GM21381 (cell line): ENCODE measurements around the gene SLX1B.
"Not testable (repeated sequence)": the region's sequence is repeated elsewhere in the genome, so short reads cannot be mapped to it uniquely, and the experiment has no call there.

Experiments
- ATAC-seq: cut with Tn5 transposase; IDR thresholded peaks from one replicate; pipeline ENCODE4 v1.9.1; 2021; ENCODE audit warnings: mild to moderate bottlenecking, moderate library complexity; ENCODE audit not compliant: unreplicated experiment

The SLX1B gene

DNA sequence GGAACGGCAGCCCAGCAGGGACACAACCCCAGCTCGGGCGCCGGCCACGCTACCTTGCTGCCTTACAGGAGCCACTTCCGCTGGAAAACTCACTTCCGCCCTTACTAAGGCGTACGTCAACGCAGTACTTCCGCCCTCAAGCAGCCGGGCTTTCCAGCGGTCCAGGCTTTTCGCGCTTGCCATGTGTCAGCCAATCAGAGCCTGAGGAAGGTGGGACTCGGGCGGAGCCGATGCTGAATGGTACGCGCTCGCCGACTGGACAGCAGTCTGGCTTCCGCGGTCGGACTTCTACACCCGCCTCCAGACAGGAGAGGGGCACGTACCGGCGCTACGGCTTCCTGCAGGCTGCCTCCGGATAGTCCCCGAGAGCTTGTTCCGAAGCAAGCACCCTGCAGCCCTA lies at the start of gene SLX1B, which contains the start of gene BOLA2:
Gene SLX1B (plus strand): TSS at position 265 of the 400 bp plus-strand sequence.
Gene BOLA2 (minus strand): TSS at position 83 of the 400 bp plus-strand sequence. CDS start 98 bp downstream, outside the sequence.
- peak; percentile 77 for ATAC-seq

DNA sequence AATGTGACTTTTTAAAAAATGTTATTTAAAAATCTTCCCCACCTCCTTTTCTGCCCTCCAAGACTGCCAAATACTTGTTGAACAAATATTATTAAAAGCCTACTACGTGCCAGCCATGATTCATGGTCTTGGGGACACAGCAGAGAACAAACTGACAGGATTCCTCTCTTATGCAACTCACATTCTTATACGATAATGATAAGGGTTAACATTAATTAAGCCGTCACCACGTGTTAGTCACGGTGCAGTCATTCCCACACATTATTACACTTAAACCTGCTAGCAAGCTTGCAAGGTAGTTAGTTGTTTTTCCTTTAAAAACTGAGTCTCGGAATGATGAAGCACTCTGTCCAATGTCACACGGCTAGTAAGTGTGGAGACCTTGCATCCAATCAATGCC lies 49.1 kb upstream of the SLX1B start:
- not testable (repeated sequence) for ATAC-seq

DNA sequence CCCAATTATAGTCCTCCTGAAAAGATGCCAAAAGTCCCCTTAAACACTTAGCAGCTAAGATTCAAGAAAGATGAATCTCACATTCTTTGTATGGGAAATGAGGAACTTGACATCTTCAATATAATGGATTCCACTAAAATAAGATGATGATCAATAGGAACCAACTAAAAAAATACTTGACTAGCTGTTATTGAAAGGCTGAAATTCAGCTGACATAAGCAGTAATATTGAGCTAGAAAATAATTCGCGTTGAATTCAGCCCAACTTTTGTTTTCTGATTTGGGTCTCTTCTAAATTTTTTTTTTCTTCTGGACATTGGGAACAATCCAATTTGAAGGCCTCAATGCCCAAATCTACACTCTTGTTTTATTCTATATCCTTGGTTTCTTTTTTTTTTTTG lies 30.7 kb upstream of the SLX1B start:
- ATAC-seq: not testable (repeated sequence)

DNA sequence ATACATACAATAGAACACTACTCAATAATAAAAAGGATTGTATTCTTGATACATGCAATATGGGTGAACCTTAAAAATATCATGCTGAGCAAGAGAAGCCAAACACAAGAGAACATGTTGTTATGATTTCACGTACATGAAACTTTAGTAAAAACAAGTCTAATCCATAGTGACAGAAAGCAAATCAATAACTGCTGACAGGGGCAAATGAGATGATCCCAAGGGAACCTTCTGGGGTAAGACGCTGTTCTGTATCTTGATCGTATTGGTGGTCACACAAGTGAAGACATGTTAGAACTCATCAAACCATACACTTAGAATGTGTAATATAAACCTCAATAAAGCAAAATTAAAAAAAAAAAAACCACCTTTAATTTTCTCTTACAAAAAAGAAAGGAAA lies 28.9 kb upstream of the SLX1B start:
- not testable (repeated sequence) for ATAC-seq

DNA sequence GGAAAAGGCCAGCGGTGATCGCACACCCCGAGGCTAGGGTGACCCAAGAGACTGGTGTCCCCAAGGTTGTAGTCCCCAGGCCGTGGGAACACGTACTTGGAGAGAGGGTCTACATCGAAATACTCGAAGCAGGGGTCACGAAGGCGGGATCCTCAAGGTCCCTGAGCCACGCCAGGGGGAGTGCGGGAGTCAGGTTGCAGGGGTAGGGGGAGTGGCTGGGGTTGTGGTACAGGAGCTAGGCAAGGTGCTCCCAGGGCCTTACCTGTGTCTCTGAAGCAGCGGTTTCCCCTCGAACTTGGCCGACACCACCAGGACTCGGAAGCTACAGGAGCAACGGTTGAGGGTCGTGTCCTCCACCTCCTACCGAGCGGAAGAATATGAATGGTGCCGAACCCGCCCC lies 579 bp upstream of the SLX1B start:
- peak; percentile 12 for ATAC-seq

DNA sequence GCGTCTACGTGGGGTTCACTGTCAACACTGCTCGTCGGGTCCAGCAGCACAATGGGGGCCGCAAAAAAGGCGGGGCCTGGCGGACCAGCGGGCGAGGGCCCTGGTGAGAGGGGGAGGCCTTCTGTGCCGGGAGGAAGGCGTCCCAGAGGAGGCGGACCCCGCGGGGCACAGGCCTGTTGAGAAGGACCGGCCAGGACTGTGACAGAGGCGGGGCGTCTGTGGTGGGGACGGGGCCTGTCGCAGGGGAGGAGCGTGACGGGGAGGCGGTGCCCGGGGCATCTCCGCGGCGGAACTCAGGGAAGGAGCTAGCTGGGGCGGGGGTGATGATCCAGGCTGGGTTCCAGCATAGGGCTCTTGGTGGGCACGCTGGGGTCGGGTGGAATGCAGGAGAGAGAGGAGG lies 495 bp downstream of the SLX1B start:
- peak; percentile 54 for ATAC-seq

DNA sequence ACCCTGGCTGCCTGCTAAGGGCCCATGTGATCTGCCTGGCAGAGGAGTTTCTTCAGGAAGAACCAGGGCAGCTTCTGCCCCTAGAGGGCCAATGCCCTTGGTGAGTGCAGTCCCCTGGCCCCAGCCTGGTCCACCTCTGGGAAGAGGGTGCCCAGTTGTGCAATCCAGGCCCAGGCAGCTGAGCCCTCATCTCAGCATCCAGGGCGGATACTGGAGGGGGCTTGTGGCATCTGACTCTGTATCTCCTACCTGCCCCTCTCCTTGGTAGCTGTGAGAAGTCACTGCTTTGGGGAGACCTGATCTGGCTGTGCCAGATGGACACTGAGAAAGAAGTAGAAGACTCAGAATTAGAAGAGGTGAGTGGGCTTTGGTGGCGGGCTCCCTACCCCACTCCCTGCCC lies 3.3 kb downstream of the SLX1B start:
- not testable (repeated sequence) for ATAC-seq

DNA sequence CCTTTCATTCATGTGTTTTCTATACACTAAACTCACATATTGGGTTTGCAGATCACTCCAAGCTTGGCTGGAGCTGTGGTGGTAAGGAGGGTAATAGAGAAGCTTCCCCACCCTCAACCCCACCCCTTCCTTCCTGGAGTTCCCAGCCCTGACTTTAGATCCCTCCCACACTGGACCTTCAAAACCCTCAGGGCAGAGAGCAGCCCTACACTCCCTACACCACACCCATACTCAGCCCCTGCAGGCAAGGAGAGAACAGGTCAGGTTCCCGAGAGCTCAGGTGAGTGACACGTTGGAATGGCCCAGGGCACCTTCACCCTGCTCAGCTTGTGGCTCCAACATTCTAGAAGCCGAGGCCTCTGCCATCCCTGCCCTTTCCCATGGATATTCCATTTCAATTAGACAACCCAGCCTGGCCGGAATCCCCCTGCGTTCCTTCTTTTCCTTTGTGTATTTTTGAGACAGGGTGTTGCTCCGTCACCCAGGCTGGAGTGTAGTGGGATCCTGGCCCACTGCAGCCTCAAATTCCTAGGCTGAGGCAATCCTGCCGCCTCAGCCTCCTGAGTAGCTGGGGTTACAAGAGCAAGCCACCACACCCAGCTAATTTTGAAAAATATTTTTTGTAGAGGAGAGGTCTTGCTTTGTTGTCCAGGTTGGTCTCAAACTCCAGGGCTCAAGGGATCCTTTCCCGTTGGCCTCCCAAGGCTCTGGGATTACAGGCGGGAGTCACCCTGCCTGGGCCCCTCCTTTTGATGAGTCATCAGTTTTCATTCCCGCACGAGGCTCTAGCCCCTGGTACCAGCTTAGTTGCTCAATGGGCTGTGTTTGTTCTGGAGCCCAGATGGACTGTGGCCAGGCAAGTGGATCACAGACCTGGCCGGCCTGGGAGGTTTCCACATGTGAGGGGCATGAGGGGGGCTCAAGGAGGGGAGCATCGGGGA lies 5.6 kb downstream of the SLX1B start, which contains the start of gene SULT1A4:
Gene SULT1A4 (plus strand): TSS at position 208 of the 941 bp plus-strand sequence. CDS start 1,473 bp downstream, outside the sequence.
- not testable (repeated sequence) for ATAC-seq

DNA sequence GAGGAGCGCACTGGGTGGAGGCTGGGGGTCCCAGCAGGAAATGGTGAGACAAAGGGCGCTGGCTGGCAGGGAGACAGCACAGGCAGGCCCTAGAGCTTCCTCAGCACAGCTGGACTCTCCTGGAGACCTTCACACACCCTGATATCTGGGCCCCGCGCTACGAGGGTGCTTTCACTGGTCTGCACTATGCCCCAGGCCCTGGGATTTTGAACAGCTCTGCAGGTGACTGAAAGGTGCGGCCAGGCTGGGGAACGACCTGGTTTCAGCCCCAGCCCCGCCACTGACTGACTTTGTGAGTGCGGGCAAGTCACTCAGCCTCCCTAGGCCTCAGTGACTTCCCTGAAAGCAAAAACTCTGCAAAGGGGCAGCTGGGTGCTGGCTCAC lies 6.3 kb downstream of the SLX1B start:
- not testable (repeated sequence) for ATAC-seq

DNA sequence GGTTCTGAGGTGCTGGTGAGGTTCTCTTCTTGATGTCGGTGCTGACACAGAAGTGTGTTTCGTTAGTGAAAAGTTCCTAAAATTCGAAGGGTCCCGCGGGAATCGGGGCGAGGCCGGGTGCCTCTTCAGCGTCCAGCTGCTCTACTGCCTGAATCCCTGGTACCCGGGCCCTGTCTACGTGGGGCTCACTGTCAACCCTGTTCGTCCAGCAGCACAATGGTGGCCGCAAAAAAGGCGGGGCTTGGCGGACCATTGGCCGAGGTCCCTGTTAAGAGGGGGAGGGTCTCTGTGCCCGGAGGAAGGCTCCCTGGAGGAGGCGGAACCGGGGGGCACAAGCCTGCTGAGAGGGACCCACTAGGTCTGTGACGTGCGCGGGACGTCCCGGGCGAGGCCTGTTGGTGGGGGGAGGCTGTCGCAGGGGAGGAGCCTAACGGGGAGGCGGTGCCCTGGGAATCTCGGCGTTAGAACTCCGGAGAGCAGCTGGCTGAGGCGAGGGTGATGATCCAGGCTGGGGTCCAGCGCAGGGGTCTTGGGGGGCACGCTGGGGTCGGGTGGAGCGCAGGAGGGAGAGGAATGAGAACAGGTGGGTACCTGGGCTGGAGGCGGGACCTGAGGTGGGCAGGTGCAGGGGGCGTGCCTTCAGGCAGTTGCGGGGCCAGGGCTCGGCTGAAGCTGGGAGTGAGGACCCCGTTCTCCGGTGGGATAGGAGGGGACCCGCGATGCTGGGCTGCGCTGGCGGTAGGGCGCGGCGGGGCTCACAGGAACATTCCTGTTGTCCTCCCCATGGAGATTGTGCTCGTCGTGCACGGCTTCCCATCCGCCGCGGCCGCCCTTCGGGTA lies 11.9 kb downstream of the SLX1B start:
- ATAC-seq: not testable (repeated sequence)

DNA sequence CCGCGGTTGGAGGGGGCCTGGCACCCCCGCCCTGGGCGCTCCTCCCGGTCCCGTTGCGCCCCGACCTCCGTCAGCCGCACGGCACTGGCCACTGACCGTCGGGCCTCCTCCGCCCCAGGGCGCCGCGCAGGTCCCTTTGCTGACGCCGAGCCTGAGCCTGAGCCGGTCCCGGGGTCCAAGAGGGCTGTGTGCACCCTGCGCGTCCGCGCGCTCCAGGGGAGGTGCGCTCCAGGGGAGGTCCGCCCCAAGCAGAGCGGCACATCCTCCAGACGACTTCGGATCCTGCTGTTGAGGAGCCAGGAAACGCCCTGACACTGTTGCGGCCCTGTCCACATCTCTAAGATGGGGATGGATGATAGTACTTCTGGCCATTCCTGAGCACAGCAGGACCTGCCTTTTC lies 12.6 kb downstream of the SLX1B start:
- not testable (repeated sequence) for ATAC-seq

DNA sequence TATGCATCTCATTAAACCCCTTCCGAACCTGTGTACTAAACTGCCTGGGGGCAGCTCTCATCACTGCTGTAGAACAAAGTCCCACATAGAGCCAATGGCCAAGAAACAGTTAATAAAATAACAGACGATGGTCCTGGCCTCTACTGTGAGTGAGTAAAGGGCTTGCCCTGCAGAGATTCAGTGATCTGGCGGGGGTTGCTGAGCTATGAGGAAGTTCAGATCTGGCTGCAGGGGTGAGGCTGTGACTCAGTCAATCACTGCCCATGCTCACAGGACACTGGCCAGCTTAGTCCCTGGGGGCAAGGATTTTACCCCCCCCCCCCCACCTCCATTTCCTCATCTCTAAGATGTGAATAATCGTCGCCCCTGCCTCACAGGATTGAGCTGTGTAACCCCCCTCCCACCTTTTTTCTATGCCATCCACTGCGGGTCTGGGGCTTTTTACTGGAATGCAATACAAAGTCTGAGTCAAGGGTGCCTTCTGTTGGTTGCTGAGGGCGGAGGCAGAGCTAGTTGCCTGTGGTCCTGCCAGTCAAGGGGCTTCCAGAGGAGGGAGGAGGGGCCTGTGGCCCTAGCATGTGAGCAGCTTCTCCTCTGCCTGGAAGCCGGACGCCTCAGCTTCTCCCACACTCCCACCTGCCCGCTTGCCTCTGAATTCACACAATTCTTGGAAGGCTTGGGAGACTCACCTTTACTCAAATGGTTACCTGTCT lies 13.5 kb downstream of the SLX1B start:
- ATAC-seq: not testable (repeated sequence)

DNA sequence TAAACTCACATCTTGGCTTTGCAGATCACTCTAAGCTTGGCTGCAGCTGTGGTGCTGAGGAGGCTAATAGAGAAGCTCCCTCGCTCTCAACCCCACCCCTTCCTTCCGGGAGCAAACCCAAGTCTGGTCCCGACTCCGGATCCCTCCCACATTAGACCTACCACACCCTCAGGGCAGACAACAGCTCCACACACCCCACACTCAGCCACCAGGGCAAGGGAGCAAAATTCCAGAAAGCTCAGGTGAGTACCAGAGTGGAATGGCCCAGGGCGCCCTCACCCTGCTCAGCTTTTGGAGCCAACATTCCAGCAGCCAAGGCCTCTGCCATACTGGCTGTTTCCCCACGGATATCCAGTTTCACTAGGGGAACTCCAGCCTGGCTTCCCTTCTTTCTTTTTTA lies 15.3 kb downstream of the SLX1B start:
- ATAC-seq: not testable (repeated sequence)

DNA sequence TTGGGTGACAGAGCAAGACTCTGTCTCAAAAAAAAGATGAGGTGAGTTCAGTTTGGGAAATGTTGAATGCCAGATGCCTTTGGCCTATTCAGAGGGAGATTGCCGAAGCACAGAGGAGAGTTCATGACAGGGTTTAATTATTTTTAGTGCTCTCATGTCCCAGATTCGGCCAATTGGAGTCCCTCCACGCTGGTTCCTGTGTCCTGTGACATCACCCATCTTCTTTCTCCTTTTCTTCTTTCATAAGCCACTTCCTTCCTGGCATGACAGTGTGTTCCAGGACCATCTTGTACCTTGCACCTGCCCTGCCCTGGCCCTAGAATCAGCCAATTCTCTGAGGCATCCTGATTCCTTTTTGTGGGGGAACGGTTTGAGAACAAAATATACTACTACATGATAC lies 17.7 kb downstream of the SLX1B start:
- ATAC-seq: not testable (repeated sequence)

DNA sequence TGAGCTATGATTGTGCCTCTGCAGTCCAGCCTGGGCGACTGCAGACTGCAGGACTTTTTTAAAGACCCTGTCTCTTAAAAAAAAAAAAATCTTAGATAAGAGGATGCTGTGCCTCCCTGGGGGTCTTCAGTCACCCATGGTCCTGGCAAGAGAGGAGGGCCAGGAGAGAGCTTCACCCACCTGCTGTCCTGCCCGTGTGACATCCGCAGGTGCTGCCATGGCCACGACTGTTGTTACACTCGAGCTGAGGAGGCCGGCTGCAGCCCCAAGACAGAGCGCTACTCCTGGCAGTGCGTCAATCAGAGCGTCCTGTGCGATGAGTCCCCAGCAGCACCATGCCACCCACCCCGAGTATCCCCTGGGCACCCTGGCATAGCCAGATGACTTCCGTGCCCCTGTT lies 27.9 kb downstream of the SLX1B start:
- not testable (repeated sequence) for ATAC-seq

DNA sequence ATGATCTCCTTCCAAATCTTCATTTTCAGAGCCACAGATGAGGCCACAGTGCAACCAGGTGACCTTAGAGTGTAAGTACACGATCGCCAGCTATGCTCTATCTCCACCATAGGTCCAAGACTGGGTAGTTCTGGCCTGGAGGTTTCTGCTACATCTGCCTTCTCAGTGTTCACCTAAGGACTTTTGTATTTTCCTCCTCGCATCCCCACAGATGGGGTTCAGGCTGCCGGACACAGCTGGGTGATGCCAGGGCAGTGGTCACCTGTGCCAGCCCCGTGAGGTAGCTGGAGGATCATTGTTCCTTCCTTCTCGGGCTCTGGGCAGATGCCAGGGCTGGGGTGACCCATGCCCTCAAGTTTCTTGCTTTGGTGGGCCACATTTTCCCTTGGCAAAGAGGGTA lies 52.0 kb downstream of the SLX1B start, which contains the start of gene NPIPB12:
Gene NPIPB12 (minus strand): TSS at position 101 of the 400 bp plus-strand sequence.
- ATAC-seq: not testable (repeated sequence)
